ENCODE results near the gene MYPOP. TPM values are rescaled to one million over a fixed set of nuclear protein-coding genes. Genes with fewer than 3 reads are reported as not detected.

MYPOP gene
- total and polyA plus RNA-seq, 2 of the 13 experiments (the other 11 are each of a cell fraction or from before 2014, with no cell fraction given), result 2.3 to 2.7 TPM

- TF ChIP-seq, protein P1, sequence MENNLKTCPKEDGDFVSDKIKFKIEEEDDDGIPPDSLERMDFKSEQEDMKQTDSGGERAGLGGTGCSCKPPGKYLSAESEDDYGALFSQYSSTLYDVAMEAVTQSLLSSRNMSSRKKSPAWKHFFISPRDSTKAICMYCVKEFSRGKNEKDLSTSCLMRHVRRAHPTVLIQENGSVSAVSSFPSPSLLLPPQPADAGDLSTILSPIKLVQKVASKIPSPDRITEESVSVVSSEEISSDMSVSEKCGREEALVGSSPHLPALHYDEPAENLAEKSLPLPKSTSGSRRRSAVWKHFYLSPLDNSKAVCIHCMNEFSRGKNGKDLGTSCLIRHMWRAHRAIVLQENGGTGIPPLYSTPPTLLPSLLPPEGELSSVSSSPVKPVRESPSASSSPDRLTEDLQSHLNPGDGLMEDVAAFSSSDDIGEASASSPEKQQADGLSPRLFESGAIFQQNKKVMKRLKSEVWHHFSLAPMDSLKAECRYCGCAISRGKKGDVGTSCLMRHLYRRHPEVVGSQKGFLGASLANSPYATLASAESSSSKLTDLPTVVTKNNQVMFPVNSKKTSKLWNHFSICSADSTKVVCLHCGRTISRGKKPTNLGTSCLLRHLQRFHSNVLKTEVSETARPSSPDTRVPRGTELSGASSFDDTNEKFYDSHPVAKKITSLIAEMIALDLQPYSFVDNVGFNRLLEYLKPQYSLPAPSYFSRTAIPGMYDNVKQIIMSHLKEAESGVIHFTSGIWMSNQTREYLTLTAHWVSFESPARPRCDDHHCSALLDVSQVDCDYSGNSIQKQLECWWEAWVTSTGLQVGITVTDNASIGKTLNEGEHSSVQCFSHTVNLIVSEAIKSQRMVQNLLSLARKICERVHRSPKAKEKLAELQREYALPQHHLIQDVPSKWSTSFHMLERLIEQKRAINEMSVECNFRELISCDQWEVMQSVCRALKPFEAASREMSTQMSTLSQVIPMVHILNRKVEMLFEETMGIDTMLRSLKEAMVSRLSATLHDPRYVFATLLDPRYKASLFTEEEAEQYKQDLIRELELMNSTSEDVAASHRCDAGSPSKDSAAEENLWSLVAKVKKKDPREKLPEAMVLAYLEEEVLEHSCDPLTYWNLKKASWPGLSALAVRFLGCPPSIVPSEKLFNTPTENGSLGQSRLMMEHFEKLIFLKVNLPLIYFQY (CRISPR knock-in tag; IDR thresholded peaks at IDR 0.05; ENCODE audit: borderline replicate concordance), result peak; percentile 40; the same call in 1 of the 2 replicates
- peak; percentile 85 for TF ChIP-seq NCOA2 (CRISPR knock-in tag; IDR thresholded peaks at IDR 0.05)
- TF ChIP-seq TCF12 (IDR thresholded peaks at IDR 0.05), result no peak
- peak; percentile 87 for TF ChIP-seq TCF12 (CRISPR knock-in tag; IDR thresholded peaks at IDR 0.05)
- TF ChIP-seq, protein P2, sequence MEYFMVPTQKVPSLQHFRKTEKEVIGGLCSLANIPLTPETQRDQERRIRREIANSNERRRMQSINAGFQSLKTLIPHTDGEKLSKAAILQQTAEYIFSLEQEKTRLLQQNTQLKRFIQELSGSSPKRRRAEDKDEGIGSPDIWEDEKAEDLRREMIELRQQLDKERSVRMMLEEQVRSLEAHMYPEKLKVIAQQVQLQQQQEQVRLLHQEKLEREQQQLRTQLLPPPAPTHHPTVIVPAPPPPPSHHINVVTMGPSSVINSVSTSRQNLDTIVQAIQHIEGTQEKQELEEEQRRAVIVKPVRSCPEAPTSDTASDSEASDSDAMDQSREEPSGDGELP (IDR thresholded peaks at IDR 0.05; ENCODE audit: borderline replicate concordance, low read depth), result peak; percentile 100
- TF ChIP-seq ZNF431 (CRISPR knock-in tag; IDR thresholded peaks at IDR 0.05; ENCODE audit: borderline replicate concordance, low read depth), result no peak
- no peak for TF ChIP-seq ZNF569 (CRISPR knock-in tag; IDR thresholded peaks at IDR 0.05; ENCODE audit: borderline replicate concordance)
- no peak for TF ChIP-seq MXD3 (CRISPR knock-in tag; IDR thresholded peaks at IDR 0.05)
- TF ChIP-seq ATF7 (IDR thresholded peaks at IDR 0.05), result no peak
- 0 out of 2 replicates have a peak, but pooled peaks have one; percentile 13 for TF ChIP-seq ATF7 (CRISPR knock-in tag; IDR thresholded peaks at IDR 0.05)
- no peak for TF ChIP-seq TBX3 (IDR thresholded peaks at IDR 0.05; ENCODE audit: borderline replicate concordance)
- peak; percentile 42; the same call in 1 of the 2 replicates for TF ChIP-seq TBX2 (CRISPR knock-in tag; IDR thresholded peaks at IDR 0.05; ENCODE audit: borderline replicate concordance)
- TF ChIP-seq SRF (IDR thresholded peaks at IDR 0.05; ENCODE audit: low read depth, low read length), result no peak
- peak; percentile 79; the same call in 1 of the 2 replicates for TF ChIP-seq ZNF740 (CRISPR knock-in tag; IDR thresholded peaks at IDR 0.05)
- TF ChIP-seq HOXA9 (CRISPR knock-in tag; IDR thresholded peaks at IDR 0.05; ENCODE audit: borderline replicate concordance), result 0 out of 2 replicates have a peak, but pooled peaks have one; percentile 59
- TF ChIP-seq, protein P3, sequence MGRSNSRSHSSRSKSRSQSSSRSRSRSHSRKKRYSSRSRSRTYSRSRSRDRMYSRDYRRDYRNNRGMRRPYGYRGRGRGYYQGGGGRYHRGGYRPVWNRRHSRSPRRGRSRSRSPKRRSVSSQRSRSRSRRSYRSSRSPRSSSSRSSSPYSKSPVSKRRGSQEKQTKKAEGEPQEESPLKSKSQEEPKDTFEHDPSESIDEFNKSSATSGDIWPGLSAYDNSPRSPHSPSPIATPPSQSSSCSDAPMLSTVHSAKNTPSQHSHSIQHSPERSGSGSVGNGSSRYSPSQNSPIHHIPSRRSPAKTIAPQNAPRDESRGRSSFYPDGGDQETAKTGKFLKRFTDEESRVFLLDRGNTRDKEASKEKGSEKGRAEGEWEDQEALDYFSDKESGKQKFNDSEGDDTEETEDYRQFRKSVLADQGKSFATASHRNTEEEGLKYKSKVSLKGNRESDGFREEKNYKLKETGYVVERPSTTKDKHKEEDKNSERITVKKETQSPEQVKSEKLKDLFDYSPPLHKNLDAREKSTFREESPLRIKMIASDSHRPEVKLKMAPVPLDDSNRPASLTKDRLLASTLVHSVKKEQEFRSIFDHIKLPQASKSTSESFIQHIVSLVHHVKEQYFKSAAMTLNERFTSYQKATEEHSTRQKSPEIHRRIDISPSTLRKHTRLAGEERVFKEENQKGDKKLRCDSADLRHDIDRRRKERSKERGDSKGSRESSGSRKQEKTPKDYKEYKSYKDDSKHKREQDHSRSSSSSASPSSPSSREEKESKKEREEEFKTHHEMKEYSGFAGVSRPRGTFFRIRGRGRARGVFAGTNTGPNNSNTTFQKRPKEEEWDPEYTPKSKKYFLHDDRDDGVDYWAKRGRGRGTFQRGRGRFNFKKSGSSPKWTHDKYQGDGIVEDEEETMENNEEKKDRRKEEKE (IDR thresholded peaks at IDR 0.05), result no peak
- TF ChIP-seq MED1 (CRISPR knock-in tag; IDR thresholded peaks at IDR 0.05), result peak; percentile 88
- no peak for TF ChIP-seq RBFOX2 (IDR thresholded peaks at IDR 0.05; ENCODE audit: low read depth, low read length)
- no peak for TF ChIP-seq ZNF883 (CRISPR knock-in tag; IDR thresholded peaks at IDR 0.05; ENCODE audit: not compliant biosample characterization)
- TF ChIP-seq MAZ (IDR thresholded peaks at IDR 0.05; ENCODE audit: borderline replicate concordance, low read depth, low read length), result peak; percentile 93
- peak; percentile 82; the same call in 1 of the 2 replicates for TF ChIP-seq MAZ (CRISPR knock-in tag; IDR thresholded peaks at IDR 0.05; ENCODE audit: low read depth)
- no peak for TF ChIP-seq ARID2 (CRISPR knock-in tag; IDR thresholded peaks at IDR 0.05; ENCODE audit: borderline replicate concordance)
Observed at GRCh38 chr19:45881909-45882528, 20.4 kb downstream of the MYPOP start (continued).
